GM12878 (cell line): ENCODE results near the gene LMO2.
"Not testable (repeated sequence)": the region's sequence is repeated elsewhere in the genome, so short reads cannot be mapped to it uniquely, and the experiment has no call there.

Experiments used
- BHLHE40 ChIP-seq, 2 experiments: fragments of 450-650 bp in 1 of 2; IDR thresholded peaks; 2 replicates each; pipeline ENCODE4 v1.6.1; 2011 to 2017; ENCODE audit warnings: low read depth in 2 of 2, borderline replicate concordance in 1 of 2, improper control_type of control experiment in 1 of 2, low read length in 1 of 2, mild to moderate bottlenecking in 1 of 2
- CBFB ChIP-seq: IDR thresholded peaks from 2 replicates; pipeline ENCODE4 v1.6.1; 2016; ENCODE audit warnings: antibody characterized with exemption, low read depth
- EZH2 ChIP-seq: IDR thresholded peaks from 2 replicates; pipeline ENCODE4 v1.6.1; 2012; ENCODE audit warnings: low read depth, mild to moderate bottlenecking, control low read depth, inconsistent platforms, low read length, borderline replicate concordance; ENCODE audit not compliant: control insufficient read depth
- KDM1A ChIP-seq: fragments of 200-600 bp; sonication (generic); IDR thresholded peaks from 2 replicates; pipeline ENCODE4 v1.6.1; 2016; ENCODE audit warnings: borderline replicate concordance
- NR2F1 ChIP-seq: fragments of 450-650 bp; conservative IDR thresholded peaks from 2 replicates; pipeline ENCODE4 v1.6.1; 2017; ENCODE audit warnings: mild to moderate bottlenecking
- POLR2A ChIP-seq: IDR thresholded peaks from 2 replicates; pipeline ENCODE4 v1.6.1; 2011; ENCODE audit warnings: low read depth, mild to moderate bottlenecking, low read length
- TCF7 ChIP-seq: IDR thresholded peaks from 2 replicates; pipeline ENCODE4 v1.6.1; 2014; ENCODE audit warnings: antibody characterized with exemption, borderline replicate concordance
- ZSCAN29 ChIP-seq: fragments of 450-650 bp; IDR thresholded peaks from 2 replicates; pipeline ENCODE4 v1.6.1; 2017; ENCODE audit warnings: mild to moderate bottlenecking, moderate library complexity
- TF ChIP-seq, protein P1 (sequence below), 3 experiments: IDR thresholded peaks in 2 of 3; conservative IDR thresholded peaks in 1 of 3; 2 replicates each; pipeline ENCODE4 v1.5.1; 2011; ENCODE audit warnings: low read depth in 3 of 3, low read length in 3 of 3, mild to moderate bottlenecking in 3 of 3, control low read depth in 2 of 3, moderate library complexity in 2 of 3, inconsistent platforms in 1 of 3, mixed read lengths in 1 of 3; ENCODE audit not compliant: control insufficient read depth in 2 of 3, insufficient read depth in 1 of 3; ENCODE audit errors: extremely low read depth in 1 of 3
- TF ChIP-seq, protein P2 (sequence below): IDR thresholded peaks from 2 replicates; pipeline ENCODE4 v1.6.1; 2012; ENCODE audit warnings: low read depth, low read length, improper control_type of control experiment
- TF ChIP-seq, protein P3 (sequence below): IDR thresholded peaks from 2 replicates; pipeline ENCODE4 v1.6.1; 2011; ENCODE audit warnings: mild to moderate bottlenecking, low read depth, low read length, moderate library complexity; ENCODE audit not compliant: insufficient replicate concordance
- TF ChIP-seq, protein P4 (sequence below): IDR thresholded peaks from 2 replicates; pipeline ENCODE4 v1.6.1; 2011; ENCODE audit warnings: low read depth, low read length, improper control_type of control experiment, borderline replicate concordance

DNA sequence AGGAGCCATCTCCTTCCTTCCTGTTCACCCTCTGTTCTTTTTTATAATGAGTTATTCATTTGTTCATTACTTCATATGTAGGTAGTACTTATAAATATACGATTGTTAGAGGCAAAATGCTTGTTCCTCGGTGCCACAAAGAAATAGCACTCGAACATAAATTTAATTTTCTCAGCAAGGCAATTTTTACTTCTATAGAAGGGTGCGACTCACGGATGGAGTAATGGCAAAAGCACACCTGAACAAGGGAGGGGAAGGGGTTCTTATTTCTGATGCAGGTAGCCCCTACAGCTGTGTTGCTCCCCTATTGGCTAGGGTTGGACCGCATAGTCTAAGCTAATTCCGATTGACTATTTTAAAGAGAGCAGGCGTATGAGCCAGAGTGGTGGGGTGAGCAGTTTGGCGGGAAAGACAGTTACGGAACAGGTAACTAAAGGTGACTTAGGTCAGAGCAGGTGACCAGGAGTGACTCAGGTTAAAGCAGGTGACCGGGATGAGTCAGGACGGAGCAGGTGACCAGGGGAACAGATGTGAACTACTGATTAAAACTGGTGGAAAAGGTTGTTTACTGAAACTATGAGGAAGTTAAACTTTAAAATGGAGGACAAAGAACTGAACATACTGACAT, 40.0 kb upstream of the LMO2 start:
- TF ChIP-seq, protein P1, sequence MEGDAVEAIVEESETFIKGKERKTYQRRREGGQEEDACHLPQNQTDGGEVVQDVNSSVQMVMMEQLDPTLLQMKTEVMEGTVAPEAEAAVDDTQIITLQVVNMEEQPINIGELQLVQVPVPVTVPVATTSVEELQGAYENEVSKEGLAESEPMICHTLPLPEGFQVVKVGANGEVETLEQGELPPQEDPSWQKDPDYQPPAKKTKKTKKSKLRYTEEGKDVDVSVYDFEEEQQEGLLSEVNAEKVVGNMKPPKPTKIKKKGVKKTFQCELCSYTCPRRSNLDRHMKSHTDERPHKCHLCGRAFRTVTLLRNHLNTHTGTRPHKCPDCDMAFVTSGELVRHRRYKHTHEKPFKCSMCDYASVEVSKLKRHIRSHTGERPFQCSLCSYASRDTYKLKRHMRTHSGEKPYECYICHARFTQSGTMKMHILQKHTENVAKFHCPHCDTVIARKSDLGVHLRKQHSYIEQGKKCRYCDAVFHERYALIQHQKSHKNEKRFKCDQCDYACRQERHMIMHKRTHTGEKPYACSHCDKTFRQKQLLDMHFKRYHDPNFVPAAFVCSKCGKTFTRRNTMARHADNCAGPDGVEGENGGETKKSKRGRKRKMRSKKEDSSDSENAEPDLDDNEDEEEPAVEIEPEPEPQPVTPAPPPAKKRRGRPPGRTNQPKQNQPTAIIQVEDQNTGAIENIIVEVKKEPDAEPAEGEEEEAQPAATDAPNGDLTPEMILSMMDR (IDR thresholded peaks at IDR 0.05 in 2 of 3, conservative IDR thresholded peaks at IDR 0.05 in 1 of 3; ENCODE audit: control insufficient read depth in 2 of 3, extremely low read depth in 1 of 3, insufficient read depth in 1 of 3, low read depth in 3 of 3, low read length in 3 of 3), result not testable (repeated sequence)
- TF ChIP-seq, protein P2, sequence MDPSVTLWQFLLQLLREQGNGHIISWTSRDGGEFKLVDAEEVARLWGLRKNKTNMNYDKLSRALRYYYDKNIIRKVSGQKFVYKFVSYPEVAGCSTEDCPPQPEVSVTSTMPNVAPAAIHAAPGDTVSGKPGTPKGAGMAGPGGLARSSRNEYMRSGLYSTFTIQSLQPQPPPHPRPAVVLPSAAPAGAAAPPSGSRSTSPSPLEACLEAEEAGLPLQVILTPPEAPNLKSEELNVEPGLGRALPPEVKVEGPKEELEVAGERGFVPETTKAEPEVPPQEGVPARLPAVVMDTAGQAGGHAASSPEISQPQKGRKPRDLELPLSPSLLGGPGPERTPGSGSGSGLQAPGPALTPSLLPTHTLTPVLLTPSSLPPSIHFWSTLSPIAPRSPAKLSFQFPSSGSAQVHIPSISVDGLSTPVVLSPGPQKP, result not testable (repeated sequence)
- not testable (repeated sequence) for TF ChIP-seq TCF7; ZSCAN29; CBFB; NR2F1; POLR2A; EZH2; KDM1A; BHLHE40 (IDR thresholded peaks at IDR 0.05; ENCODE audit: borderline replicate concordance in 1 of 2, low read depth in 2 of 2, low read length in 1 of 2)
- TF ChIP-seq, protein P3, sequence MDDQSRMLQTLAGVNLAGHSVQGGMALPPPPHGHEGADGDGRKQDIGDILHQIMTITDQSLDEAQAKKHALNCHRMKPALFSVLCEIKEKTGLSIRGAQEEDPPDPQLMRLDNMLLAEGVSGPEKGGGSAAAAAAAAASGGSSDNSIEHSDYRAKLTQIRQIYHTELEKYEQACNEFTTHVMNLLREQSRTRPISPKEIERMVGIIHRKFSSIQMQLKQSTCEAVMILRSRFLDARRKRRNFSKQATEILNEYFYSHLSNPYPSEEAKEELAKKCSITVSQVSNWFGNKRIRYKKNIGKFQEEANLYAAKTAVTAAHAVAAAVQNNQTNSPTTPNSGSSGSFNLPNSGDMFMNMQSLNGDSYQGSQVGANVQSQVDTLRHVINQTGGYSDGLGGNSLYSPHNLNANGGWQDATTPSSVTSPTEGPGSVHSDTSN, result not testable (repeated sequence)
- TF ChIP-seq, protein P4, sequence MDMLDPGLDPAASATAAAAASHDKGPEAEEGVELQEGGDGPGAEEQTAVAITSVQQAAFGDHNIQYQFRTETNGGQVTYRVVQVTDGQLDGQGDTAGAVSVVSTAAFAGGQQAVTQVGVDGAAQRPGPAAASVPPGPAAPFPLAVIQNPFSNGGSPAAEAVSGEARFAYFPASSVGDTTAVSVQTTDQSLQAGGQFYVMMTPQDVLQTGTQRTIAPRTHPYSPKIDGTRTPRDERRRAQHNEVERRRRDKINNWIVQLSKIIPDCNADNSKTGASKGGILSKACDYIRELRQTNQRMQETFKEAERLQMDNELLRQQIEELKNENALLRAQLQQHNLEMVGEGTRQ, result not testable (repeated sequence)
